DND-41 (cell line): ENCODE results near the gene TCP10L.

Experiments used
- CTCF ChIP-seq: IDR thresholded peaks from 2 replicates; pipeline ENCODE4 v1.5.1; 2012; ENCODE audit warnings: borderline replicate concordance, low read length, moderate library complexity, mild to moderate bottlenecking; ENCODE audit not compliant: poor library complexity, severe bottlenecking; ENCODE audit errors: extremely low read depth
- EZH2 ChIP-seq: IDR thresholded peaks from 3 replicates; pipeline ENCODE4 v1.6.1; 2012; ENCODE audit warnings: borderline replicate concordance, low read depth, mild to moderate bottlenecking, moderate library complexity, low read length, inconsistent platforms; ENCODE audit not compliant: severe bottlenecking

DNA sequence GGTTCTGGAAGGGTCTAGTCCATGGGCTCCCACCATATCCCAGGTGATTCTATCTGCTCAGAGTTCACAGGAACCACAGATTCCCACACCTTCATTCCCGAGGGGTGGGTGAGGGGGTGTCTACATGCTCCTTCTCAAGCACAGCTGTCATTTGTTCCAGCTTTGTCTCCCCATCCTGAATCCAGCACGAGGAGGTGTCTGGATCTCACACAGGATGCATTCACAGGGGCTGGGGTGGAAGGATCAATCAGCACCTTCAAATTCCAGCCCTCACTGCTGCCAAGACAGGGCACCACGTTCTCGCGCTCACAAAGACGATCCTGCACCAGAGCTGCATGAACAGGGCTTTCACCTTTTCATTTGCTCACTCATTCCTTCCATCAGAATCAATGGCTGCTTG, 52.7 kb downstream of the TCP10L start:
- TF ChIP-seq CTCF = no peak
- no peak for TF ChIP-seq EZH2
